ENCODE results near the gene FAXC. TPM values are rescaled to one million over a fixed set of nuclear protein-coding genes. Genes with fewer than 3 reads are reported as not detected.

FAXC gene
- total and polyA plus RNA-seq, 2 of the 13 experiments (the other 11 are each of a cell fraction or from before 2014, with no cell fraction given): 0.11 to 0.63 TPM

- BruUV-seq (replicated peaks): TSS peak; percentile 67
- H3K27me3 ChIP-seq (ENCODE audit: control insufficient read depth in 1 of 2, insufficient read depth in 2 of 2, low read length in 2 of 2): no peaks in the 10 kb centered on the region
- H3K4me2 ChIP-seq (ENCODE audit: low read depth, low read length): peak within 1 kb of the TSS; percentile 66
- CTCF ChIA-PET (ENCODE audit: low intra/inter-chr PET ratio, low total read pairs): no interaction called here
- no peaks in the 10 kb centered on the region for H3K36me3 ChIP-seq (replicated peaks in 1 of 2; ENCODE audit: control insufficient read depth in 1 of 2, insufficient read depth in 2 of 2, low read length in 2 of 2)
- 37% methylated on average over 27 of the region's 56 CpGs for whole genome bisulfite sequencing (ENCODE audit: low lambda C conversion rate)
- in situ Hi-C loops (cut with HindIII; ENCODE audit: extremely low pct_ligation_motif_present, low pct_unique_long_range_greater_than_20kb) (no loop called here), intact Hi-C loops (cut with micrococcal nuclease; ENCODE audit: unreplicated experiment) (loop anchor here (1.0 to 5.0 kb wide), 2 partner anchors 30 to 62 kb away; no protein-coding TSS in a partner anchor)
- POLR2A ChIA-PET: interaction anchor here (0.6 to 4.8 kb wide), 6 partner anchors 10 to 175 kb away, joined by 3 to 75 read pairs (median 6); partner anchors contain the start of genes CCNC and PNISR
- H3K4me1 ChIP-seq (ENCODE audit: insufficient read depth, low read length): peaks cover 19% of the 10 kb centered on the region
- no peaks in the 10 kb centered on the region for H3K9me3 ChIP-seq (ENCODE audit: low read length)
- H2AFZ ChIP-seq (ENCODE audit: low read length): peak within 1 kb of the TSS; percentile 88
- ATAC-seq (peak; percentile 99), DNase-seq (ENCODE audit: low spot score) (peak; percentile 84), FAIRE-seq (peak; percentile 43)
- H3K9ac ChIP-seq (ENCODE audit: insufficient read depth, low read depth, low read length): peak within 1 kb of the TSS; percentile 80
- no peaks in the 10 kb centered on the region for H4K20me1 ChIP-seq (ENCODE audit: insufficient read depth, low read length)
- H3K27ac ChIP-seq (ENCODE audit: extremely low read length, insufficient read depth, low read length): peak within 1 kb of the TSS; percentile 82
- H3K4me3 ChIP-seq (replicated peaks in 1 of 3; ENCODE audit: insufficient read depth in 1 of 3, low read depth in 2 of 3, low read length in 3 of 3): peak within 1 kb of the TSS; percentile 64 to 85 (median 67)
- no peaks in the 10 kb centered on the region for H3K79me2 ChIP-seq (ENCODE audit: insufficient read depth, low read length)
- no peak for TF ChIP-seq ATF7 (IDR thresholded peaks at IDR 0.05)
- TF ChIP-seq ATF7 (CRISPR knock-in tag; IDR thresholded peaks at IDR 0.05): 0 out of 2 replicates have a peak, but pooled peaks have one; percentile 21
- TF ChIP-seq MTA3 (CRISPR knock-in tag; IDR thresholded peaks at IDR 0.05): no peak
- no peak for TF ChIP-seq ZSCAN30 (CRISPR knock-in tag; IDR thresholded peaks at IDR 0.05)
- TF ChIP-seq SUZ12 (IDR thresholded peaks at IDR 0.05; ENCODE audit: low read depth, low read length): no peak
- TF ChIP-seq ZNF788 (CRISPR knock-in tag; IDR thresholded peaks at IDR 0.05; ENCODE audit: borderline replicate concordance): no peak
- TF ChIP-seq GMEB2 (CRISPR knock-in tag; IDR thresholded peaks at IDR 0.05; ENCODE audit: low read depth): no peak
- no peak for TF ChIP-seq SP1 (IDR thresholded peaks at IDR 0.05)
- no peak for TF ChIP-seq SP1 (CRISPR knock-in tag; IDR thresholded peaks at IDR 0.05)
- peak; percentile 85; the same call in 1 of the 2 replicates for TF ChIP-seq ZNF510 (CRISPR knock-in tag; IDR thresholded peaks at IDR 0.05; ENCODE audit: low read depth)
- TF ChIP-seq ZNF563 (CRISPR knock-in tag; IDR thresholded peaks at IDR 0.05): peak; percentile 60; the same call in 1 of the 2 replicates
- peak; percentile 82; the same call in 1 of the 2 replicates for TF ChIP-seq MZF1 (CRISPR knock-in tag; IDR thresholded peaks at IDR 0.05; ENCODE audit: borderline replicate concordance)
- peak; percentile 46; the same call in 1 of the 2 replicates for TF ChIP-seq RXRA (CRISPR knock-in tag; IDR thresholded peaks at IDR 0.05)
- peak; percentile 24; the same call in 1 of the 2 replicates for TF ChIP-seq TIGD3 (CRISPR knock-in tag; IDR thresholded peaks at IDR 0.05; ENCODE audit: borderline replicate concordance)
- TF ChIP-seq ZNF782 (CRISPR knock-in tag; IDR thresholded peaks at IDR 0.05; ENCODE audit: borderline replicate concordance): no peak; the same call in 1 of the 2 replicates
- no peak for TF ChIP-seq GTF2F1 (IDR thresholded peaks at IDR 0.05; ENCODE audit: low read length)
- no peak for TF ChIP-seq ZNF772 (CRISPR knock-in tag; IDR thresholded peaks at IDR 0.05)
- peak; percentile 50 for TF ChIP-seq SALL1 (CRISPR knock-in tag; IDR thresholded peaks at IDR 0.05)
- no peak for TF ChIP-seq ZBTB46 (CRISPR knock-in tag; IDR thresholded peaks at IDR 0.05; ENCODE audit: borderline replicate concordance)
- TF ChIP-seq ZNF773 (CRISPR knock-in tag; IDR thresholded peaks at IDR 0.05; ENCODE audit: borderline replicate concordance): no peak
- TF ChIP-seq ZNF256 (CRISPR knock-in tag; conservative IDR thresholded peaks at IDR 0.05): no peak; the same call in 1 of the 2 replicates
- TF ChIP-seq KLF11 (CRISPR knock-in tag; IDR thresholded peaks at IDR 0.05): no peak
These were observed 44.4 kb upstream of the FAXC start, which contains the start of gene COQ3 for GRCh38 chr6:99393698-99394531. Gene COQ3, minus strand, starts transcription at chr6:99394195. Its CDS starts 16 bp downstream, at chr6:99394179.
